Measurements from ENCODE around the gene SLC9A5.

GRCh38 chr16:67278773-67279295 is 30.1 kb downstream of the SLC9A5 start:
- TF ChIP-seq POLR2AphosphoS5 (IDR thresholded peaks at IDR 0.05; ENCODE audit: low read depth) = no peak
- TF ChIP-seq CTCF (IDR thresholded peaks at IDR 0.05; ENCODE audit: insufficient read depth, low read length) = no peak
- TF ChIP-seq GABPA (IDR thresholded peaks at IDR 0.05; ENCODE audit: low read depth) = no peak

Data from HL-60 (cell line).